ENCODE data around the gene ZNF213.
A peak's percentile ranks its signal among the peaks of the same experiment; 100 is the strongest.

Gene ZNF213

DNA sequence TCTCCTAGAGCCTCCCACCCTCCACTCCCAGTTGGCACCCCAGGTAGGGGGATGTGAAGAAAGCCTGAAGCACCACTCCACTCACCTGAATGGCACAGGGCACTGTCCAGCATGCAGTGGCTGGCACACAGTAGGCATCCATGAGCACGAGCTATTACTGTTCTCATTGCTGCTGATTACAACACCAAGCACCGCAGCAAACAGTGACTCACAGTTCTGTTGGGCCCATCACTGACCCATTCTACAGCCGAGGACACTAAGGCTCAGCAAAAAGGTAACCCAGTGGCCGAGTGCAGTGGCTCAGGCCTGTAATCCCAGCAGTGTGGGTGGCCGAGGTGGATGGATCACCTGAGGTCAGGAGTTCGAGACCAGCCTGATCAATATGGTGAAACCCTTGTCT is 38.5 kb upstream of the ZNF213 start:
- DNase-seq (ENCODE audit: low read depth) = no peak
- H3K4me3 ChIP-seq (ENCODE audit: low read depth, low read length) = no peak overlapping the region
- TF ChIP-seq MYC (IDR thresholded peaks at IDR 0.05; ENCODE audit: low read depth, low read length) = no peak
- TF ChIP-seq, protein P1, sequence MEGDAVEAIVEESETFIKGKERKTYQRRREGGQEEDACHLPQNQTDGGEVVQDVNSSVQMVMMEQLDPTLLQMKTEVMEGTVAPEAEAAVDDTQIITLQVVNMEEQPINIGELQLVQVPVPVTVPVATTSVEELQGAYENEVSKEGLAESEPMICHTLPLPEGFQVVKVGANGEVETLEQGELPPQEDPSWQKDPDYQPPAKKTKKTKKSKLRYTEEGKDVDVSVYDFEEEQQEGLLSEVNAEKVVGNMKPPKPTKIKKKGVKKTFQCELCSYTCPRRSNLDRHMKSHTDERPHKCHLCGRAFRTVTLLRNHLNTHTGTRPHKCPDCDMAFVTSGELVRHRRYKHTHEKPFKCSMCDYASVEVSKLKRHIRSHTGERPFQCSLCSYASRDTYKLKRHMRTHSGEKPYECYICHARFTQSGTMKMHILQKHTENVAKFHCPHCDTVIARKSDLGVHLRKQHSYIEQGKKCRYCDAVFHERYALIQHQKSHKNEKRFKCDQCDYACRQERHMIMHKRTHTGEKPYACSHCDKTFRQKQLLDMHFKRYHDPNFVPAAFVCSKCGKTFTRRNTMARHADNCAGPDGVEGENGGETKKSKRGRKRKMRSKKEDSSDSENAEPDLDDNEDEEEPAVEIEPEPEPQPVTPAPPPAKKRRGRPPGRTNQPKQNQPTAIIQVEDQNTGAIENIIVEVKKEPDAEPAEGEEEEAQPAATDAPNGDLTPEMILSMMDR (IDR thresholded peaks at IDR 0.05; ENCODE audit: low read depth, low read length) = no peak
- no peak for TF ChIP-seq POLR2A (IDR thresholded peaks at IDR 0.05; ENCODE audit: extremely low read depth, insufficient read length)
- TF ChIP-seq, protein P2, sequence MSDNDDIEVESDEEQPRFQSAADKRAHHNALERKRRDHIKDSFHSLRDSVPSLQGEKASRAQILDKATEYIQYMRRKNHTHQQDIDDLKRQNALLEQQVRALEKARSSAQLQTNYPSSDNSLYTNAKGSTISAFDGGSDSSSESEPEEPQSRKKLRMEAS (IDR thresholded peaks at IDR 0.05; ENCODE audit: low read depth, low read length) = no peak

DNA sequence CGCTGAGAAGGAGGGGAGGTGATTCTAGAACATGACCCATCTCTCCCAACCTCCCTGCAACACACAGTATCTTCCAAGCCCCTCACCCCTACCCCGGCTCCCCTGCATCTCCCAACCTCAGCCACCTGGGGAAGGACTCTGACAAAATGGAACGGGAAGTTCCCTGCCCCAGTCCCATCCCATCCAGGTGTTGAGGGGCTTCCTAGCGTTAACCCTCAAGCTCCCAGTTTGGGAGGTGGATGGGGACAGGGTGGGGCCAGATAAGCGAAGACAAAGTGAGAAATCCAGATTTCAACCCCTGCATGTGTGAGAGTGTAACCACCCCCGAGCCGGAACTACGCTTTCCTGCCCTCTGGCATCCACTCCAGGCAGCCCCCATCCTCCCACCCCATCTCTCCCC is 37.6 kb upstream of the ZNF213 start:
- no peak for DNase-seq (ENCODE audit: low read depth)
- TF ChIP-seq POLR2A (IDR thresholded peaks at IDR 0.05; ENCODE audit: extremely low read depth, insufficient read length) = no peak
- H3K4me3 ChIP-seq (ENCODE audit: low read depth, low read length) = no peak overlapping the region

DNA sequence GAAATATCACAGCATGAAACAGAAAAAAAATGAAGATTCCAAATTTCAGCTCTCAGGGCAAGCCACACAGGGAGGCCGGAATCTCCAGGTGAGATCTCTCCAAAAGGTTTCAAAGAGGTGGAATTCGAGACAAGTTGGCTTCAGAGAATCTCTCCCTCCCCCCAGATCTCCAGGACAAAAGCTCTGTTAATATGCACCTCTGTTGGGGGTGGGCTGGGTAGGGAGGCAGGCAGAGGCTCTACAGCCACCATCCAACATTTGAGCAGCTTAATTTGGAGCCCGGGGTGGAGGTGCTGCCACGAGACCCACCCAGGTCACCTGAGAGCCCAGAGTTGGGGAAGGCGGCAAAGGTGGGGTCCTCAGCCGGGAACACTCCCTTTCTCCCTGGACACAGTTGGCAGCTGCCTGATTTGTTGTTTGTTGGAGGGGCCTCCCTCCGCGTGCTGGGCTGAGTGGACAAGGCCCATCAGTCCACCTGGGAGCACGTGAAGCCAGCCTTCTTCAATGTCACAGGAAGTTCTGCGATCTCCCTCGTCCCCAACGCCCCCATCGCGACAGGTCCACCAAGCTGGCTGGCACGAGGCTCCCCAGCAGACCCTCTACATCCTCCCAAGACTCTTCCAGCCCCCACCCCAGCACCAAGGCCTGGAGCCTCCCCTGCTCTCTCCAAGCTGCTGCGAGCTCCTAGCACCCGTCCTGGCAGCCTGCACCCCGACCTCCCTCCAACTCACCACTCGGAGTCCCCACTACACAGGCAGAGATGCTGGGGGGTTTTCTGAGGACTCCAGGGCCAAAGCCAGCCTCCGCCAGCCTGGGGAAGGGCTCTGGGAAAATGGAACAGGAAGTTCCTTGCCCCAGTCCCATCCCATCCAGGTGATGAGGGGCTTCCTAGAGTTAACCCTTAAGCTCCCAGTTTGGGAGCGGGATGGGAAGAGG is 36.1 kb upstream of the ZNF213 start, which contains the start of gene ZSCAN10:
Gene ZSCAN10 (minus strand): TSS at position 836 of the 936 bp plus-strand sequence. CDS start 6,357 bp downstream, outside the sequence.
- no peak within 1 kb of the TSS for H3K4me3 ChIP-seq (ENCODE audit: low read depth, low read length)
- DNase-seq (ENCODE audit: low read depth) = no peak
- TF ChIP-seq, protein P2 (IDR thresholded peaks at IDR 0.05; ENCODE audit: low read depth, low read length) = no peak
- TF ChIP-seq POLR2A (IDR thresholded peaks at IDR 0.05; ENCODE audit: extremely low read depth, insufficient read length) (no peak), MYC (IDR thresholded peaks at IDR 0.05; ENCODE audit: low read depth, low read length) (no peak)
- TF ChIP-seq, protein P1 (IDR thresholded peaks at IDR 0.05; ENCODE audit: low read depth, low read length) = no peak

DNA sequence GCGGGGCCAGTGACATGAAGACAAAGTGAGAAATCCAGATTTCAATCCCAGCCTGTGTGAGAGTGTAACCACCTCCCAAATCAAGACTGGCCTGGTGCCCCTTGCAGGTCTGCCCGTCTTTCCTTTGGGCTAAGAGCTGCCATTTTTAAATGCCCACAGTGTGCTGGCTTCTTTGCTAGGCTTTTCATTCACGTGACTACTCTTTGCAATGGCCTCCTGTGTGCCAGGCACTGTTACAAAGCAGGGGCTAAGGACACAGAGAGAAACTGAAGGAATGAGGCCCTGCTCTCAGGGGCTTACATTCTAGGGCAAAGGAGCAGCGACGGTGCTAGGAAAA is 35.5 kb upstream of the ZNF213 start:
- DNase-seq (ENCODE audit: low read depth) = no peak
- TF ChIP-seq, protein P1 (IDR thresholded peaks at IDR 0.05; ENCODE audit: low read depth, low read length) = no peak
- TF ChIP-seq, protein P2 (IDR thresholded peaks at IDR 0.05; ENCODE audit: low read depth, low read length) = no peak
- TF ChIP-seq POLR2A (IDR thresholded peaks at IDR 0.05; ENCODE audit: extremely low read depth, insufficient read length) = no peak
- no peak for TF ChIP-seq MYC (IDR thresholded peaks at IDR 0.05; ENCODE audit: low read depth, low read length)
- H3K4me3 ChIP-seq (ENCODE audit: low read depth, low read length) = no peak overlapping the region

DNA sequence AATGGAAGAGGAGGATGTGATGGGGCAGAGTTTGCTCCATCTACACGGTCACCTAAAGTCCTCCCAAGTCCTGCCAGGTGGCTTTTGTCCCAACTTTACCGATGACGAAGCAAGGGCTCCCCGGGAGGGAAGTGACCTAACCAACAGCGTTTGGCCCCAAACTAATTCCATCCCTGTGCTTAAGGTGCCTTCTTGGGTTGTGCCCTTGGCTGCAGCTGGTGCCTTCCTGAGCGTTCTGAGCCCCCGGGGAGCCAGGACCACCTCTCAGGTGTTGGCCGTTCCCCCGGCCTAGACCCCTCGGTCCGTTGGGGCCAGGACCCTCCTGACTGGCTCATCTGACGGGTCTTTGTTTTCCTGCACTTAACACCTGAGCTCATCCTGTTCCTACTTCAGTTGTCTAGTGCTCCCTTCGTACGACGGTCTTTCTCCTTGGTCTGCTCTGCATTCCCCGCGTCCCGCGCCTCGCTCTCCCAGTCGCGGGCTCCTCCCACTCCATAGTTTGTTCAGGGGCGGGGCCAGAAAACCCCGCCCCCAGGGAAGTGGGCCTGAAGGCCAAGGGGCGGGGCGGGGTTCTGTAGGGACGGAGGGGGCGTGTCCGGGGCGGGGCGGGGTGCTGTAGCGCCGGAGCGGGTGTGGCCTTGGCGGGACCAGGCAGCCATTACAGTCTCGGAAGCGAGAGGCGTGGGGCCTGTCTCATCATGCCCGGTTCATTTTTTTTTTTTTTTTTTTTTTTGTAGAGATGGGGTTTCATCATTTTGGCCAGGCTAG is 34.9 kb upstream of the ZNF213 start:
- no peak for TF ChIP-seq POLR2A (IDR thresholded peaks at IDR 0.05; ENCODE audit: extremely low read depth, insufficient read length)
- TF ChIP-seq, protein P2 (IDR thresholded peaks at IDR 0.05; ENCODE audit: low read depth, low read length) = no peak
- TF ChIP-seq, protein P1 (IDR thresholded peaks at IDR 0.05; ENCODE audit: low read depth, low read length) = no peak
- TF ChIP-seq MYC (IDR thresholded peaks at IDR 0.05; ENCODE audit: low read depth, low read length) = no peak
- no peak overlapping the region for H3K4me3 ChIP-seq (ENCODE audit: low read depth, low read length)
- DNase-seq (ENCODE audit: low read depth) = peak; percentile 91

Measured in NB4 (cell line).